ENCODE measurements around the gene DSTYK.

Gene DSTYK

DNA sequence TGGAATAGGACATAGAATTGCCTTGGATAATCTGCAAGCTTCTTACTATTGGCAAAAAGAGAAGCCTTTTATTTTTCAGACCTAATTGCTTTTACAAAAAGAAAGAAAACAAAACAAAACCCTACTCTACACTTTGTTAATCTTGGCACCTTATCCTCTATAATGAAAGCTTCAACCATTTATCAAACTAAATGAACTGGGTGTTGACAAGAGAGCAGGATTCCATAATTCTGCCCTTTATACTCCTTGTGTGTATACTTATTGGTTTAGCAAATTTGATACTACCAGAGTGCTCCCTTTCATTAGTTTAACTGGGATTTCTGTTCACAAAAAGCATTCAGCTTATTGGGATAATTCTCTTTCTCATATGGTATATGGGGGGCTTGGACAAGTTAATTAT lies 13.2 kb upstream of the DSTYK start (continued):
- TF ChIP-seq ZNF558 (tag by site-specific recombination; IDR thresholded peaks at IDR 0.05) (no peak), PRDM4 (tag by site-specific recombination; IDR thresholded peaks at IDR 0.05) (no peak), GLIS1 (tag by site-specific recombination; IDR thresholded peaks at IDR 0.05) (no peak), FEZF1 (tag by site-specific recombination; IDR thresholded peaks at IDR 0.05) (peak; percentile 94), ZNF473 (tag by site-specific recombination; IDR thresholded peaks at IDR 0.05) (no peak), ZNF16 (tag by site-specific recombination; IDR thresholded peaks at IDR 0.05; ENCODE audit: low read depth) (no peak), ZNF701 (tag by site-specific recombination; IDR thresholded peaks at IDR 0.05) (no peak), ZNF416 (tag by site-specific recombination; IDR thresholded peaks at IDR 0.05) (no peak), KLF9 (tag by site-specific recombination; IDR thresholded peaks at IDR 0.05; ENCODE audit: low read depth) (no peak), ZNF658 (tag by site-specific recombination; IDR thresholded peaks at IDR 0.05) (no peak), ZNF530 (tag by site-specific recombination; IDR thresholded peaks at IDR 0.05; ENCODE audit: low read depth) (no peak), ZNF785 (tag by site-specific recombination; IDR thresholded peaks at IDR 0.05) (no peak), BCL6B (tag by site-specific recombination; IDR thresholded peaks at IDR 0.05) (no peak), ZNF791 (tag by site-specific recombination; IDR thresholded peaks at IDR 0.05) (no peak), ZNF146 (tag by site-specific recombination; IDR thresholded peaks at IDR 0.05) (no peak), ZNF433 (tag by site-specific recombination; IDR thresholded peaks at IDR 0.05; ENCODE audit: low read depth) (no peak), ZNF544 (tag by site-specific recombination; IDR thresholded peaks at IDR 0.05) (no peak), ZIC2 (tag by site-specific recombination; IDR thresholded peaks at IDR 0.05) (no peak), ZNF747 (tag by site-specific recombination; IDR thresholded peaks at IDR 0.05) (no peak), ZNF112 (tag by site-specific recombination; IDR thresholded peaks at IDR 0.05) (no peak), ZSCAN16 (tag by site-specific recombination; IDR thresholded peaks at IDR 0.05) (no peak), ZNF223 (tag by site-specific recombination; IDR thresholded peaks at IDR 0.05) (no peak), SP7 (tag by site-specific recombination; IDR thresholded peaks at IDR 0.05) (peak; percentile 96), ZNF555 (tag by site-specific recombination; conservative IDR thresholded peaks at IDR 0.05) (no peak), PRDM6 (tag by site-specific recombination; IDR thresholded peaks at IDR 0.05) (peak; percentile 98), ZNF596 (tag by site-specific recombination; IDR thresholded peaks at IDR 0.05) (no peak)
- TF ChIP-seq, protein P1, sequence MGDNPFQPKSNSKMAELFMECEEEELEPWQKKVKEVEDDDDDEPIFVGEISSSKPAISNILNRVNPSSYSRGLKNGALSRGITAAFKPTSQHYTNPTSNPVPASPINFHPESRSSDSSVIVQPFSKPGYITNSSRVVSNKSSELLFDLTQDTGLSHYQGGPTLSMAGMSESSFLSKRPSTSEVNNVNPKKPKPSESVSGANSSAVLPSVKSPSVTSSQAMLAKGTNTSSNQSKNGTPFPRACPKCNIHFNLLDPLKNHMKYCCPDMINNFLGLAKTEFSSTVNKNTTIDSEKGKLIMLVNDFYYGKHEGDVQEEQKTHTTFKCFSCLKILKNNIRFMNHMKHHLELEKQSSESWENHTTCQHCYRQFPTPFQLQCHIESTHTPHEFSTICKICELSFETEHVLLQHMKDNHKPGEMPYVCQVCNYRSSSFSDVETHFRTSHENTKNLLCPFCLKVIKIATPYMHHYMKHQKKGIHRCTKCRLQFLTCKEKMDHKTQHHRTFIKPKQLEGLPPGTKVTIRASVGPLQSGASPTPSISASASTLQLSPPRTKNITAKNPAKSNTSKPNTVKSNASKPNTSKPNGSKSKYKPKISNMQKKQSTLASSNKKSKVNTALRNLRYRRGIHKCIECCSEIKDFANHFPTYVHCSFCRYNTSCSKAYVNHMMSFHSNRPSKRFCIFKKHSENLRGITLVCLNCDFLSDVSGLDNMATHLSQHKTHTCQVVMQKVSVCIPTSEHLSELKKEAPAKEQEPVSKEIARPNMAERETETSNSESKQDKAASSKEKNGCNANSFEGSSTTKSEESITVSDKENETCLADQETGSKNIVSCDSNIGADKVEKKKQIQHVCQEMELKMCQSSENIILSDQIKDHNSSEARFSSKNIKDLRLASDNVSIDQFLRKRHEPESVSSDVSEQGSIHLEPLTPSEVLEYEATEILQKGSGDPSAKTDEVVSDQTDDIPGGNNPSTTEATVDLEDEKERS (tag by site-specific recombination; IDR thresholded peaks at IDR 0.05): no peak
- TF ChIP-seq, protein P2, sequence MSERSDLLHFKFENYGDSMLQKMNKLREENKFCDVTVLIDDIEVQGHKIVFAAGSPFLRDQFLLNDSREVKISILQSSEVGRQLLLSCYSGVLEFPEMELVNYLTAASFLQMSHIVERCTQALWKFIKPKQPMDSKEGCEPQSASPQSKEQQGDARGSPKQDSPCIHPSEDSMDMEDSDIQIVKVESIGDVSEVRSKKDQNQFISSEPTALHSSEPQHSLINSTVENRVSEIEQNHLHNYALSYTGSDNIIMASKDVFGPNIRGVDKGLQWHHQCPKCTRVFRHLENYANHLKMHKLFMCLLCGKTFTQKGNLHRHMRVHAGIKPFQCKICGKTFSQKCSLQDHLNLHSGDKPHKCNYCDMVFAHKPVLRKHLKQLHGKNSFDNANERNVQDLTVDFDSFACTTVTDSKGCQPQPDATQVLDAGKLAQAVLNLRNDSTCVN (tag by site-specific recombination; optimal IDR thresholded peaks at IDR 0.05): no peak
- TF ChIP-seq, protein P3, sequence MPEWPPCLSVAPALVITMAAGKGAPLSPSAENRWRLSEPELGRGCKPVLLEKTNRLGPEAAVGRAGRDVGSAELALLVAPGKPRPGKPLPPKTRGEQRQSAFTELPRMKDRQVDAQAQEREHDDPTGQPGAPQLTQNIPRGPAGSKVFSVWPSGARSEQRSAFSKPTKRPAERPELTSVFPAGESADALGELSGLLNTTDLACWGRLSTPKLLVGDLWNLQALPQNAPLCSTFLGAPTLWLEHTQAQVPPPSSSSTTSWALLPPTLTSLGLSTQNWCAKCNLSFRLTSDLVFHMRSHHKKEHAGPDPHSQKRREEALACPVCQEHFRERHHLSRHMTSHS (tag by site-specific recombination; IDR thresholded peaks at IDR 0.05): no peak
- TF ChIP-seq, protein P4, sequence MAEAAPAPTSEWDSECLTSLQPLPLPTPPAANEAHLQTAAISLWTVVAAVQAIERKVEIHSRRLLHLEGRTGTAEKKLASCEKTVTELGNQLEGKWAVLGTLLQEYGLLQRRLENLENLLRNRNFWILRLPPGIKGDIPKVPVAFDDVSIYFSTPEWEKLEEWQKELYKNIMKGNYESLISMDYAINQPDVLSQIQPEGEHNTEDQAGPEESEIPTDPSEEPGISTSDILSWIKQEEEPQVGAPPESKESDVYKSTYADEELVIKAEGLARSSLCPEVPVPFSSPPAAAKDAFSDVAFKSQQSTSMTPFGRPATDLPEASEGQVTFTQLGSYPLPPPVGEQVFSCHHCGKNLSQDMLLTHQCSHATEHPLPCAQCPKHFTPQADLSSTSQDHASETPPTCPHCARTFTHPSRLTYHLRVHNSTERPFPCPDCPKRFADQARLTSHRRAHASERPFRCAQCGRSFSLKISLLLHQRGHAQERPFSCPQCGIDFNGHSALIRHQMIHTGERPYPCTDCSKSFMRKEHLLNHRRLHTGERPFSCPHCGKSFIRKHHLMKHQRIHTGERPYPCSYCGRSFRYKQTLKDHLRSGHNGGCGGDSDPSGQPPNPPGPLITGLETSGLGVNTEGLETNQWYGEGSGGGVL (tag by site-specific recombination; IDR thresholded peaks at IDR 0.05): no peak

Data from HEK293 (cell line).